HepG2 (cell line): ENCODE results near the gene PCAT6. TPM values are rescaled to one million over a fixed set of nuclear protein-coding genes. Genes with fewer than 3 reads are reported as not detected.

Experiments used
- BRCA1 ChIP-seq: sonication (generic); formaldehyde crosslinking; IDR thresholded peaks from 2 replicates; pipeline ENCODE4 v1.4.0; 2020; ENCODE audit warnings: missing genetic modification reagents
- CTCF ChIP-seq: sonication (generic); formaldehyde crosslinking; IDR thresholded peaks from 2 replicates; pipeline ENCODE4 v1.5.0; 2020; ENCODE audit warnings: mild to moderate bottlenecking, missing genetic modification reagents, moderate library complexity
- HOXA9 ChIP-seq: sonication (generic); formaldehyde crosslinking; IDR thresholded peaks from 2 replicates; pipeline ENCODE4 v1.8.1; 2022; ENCODE audit warnings: missing genetic modification reagents, mild to moderate bottlenecking, moderate library complexity, borderline replicate concordance
- ISX ChIP-seq: sonication (generic); formaldehyde crosslinking; conservative IDR thresholded peaks from 2 replicates; pipeline ENCODE4 v1.5.0; 2020; ENCODE audit warnings: missing genetic modification reagents
- KDM5A ChIP-seq: fragments of 200-600 bp; sonication (generic); IDR thresholded peaks from 2 replicates; pipeline ENCODE4 v1.7.0; 2018; ENCODE audit warnings: antibody characterized with exemption, mild to moderate bottlenecking, low read length, borderline replicate concordance
- MAFK ChIP-seq, 2 experiments: IDR thresholded peaks in 1 of 2; conservative IDR thresholded peaks in 1 of 2; 2 replicates each; pipeline ENCODE4 v1.6.1; 2011; ENCODE audit warnings: improper control_type of control experiment in 2 of 2, low read length in 2 of 2
- MTF2 ChIP-seq: sonication (generic); formaldehyde crosslinking; IDR thresholded peaks from 2 replicates; pipeline ENCODE4 v1.5.0; 2020; ENCODE audit warnings: missing genetic modification reagents, borderline replicate concordance
- MYPOP ChIP-seq: sonication (generic); formaldehyde crosslinking; IDR thresholded peaks from 2 replicates; pipeline ENCODE4 v1.8.1; 2023; ENCODE audit warnings: mild to moderate bottlenecking, moderate library complexity, missing genetic modification reagents
- NFE2L1 ChIP-seq: sonication (generic); formaldehyde crosslinking; IDR thresholded peaks from 2 replicates; pipeline ENCODE4 v1.4.0; 2020; ENCODE audit warnings: missing genetic modification reagents, mild to moderate bottlenecking, borderline replicate concordance
- NFE2L2 ChIP-seq: fragments of 150-350 bp; IDR thresholded peaks from 2 replicates; pipeline ENCODE4 v1.6.1; 2014; ENCODE audit warnings: low read length
- PBX2 ChIP-seq: IDR thresholded peaks from 2 replicates; pipeline ENCODE4 v1.6.1; 2016; ENCODE audit warnings: control low read depth
- PBX3 ChIP-seq: sonication (generic); formaldehyde crosslinking; IDR thresholded peaks from 2 replicates; pipeline ENCODE4 v1.8.1; 2023; ENCODE audit warnings: missing genetic modification reagents, inconsistent platforms, borderline replicate concordance
- TBL1XR1 ChIP-seq: fragments of 150-350 bp; IDR thresholded peaks from 2 replicates; pipeline ENCODE4 v1.6.1; 2014; ENCODE audit warnings: borderline replicate concordance, low read length; ENCODE audit not compliant: partially characterized antibody
- THAP11 ChIP-seq: IDR thresholded peaks from 2 replicates; pipeline ENCODE4 v1.6.1; 2016; ENCODE audit warnings: missing biosample characterization, missing genetic modification reagents
- XRCC5 ChIP-seq: fragments of 200-400 bp; formaldehyde crosslinking; optimal IDR thresholded peaks from 2 replicates; pipeline ENCODE3; 2017; ENCODE audit warnings: mild to moderate bottlenecking, low read length
- ZBTB8A ChIP-seq: sonication (generic); formaldehyde crosslinking; IDR thresholded peaks from 2 replicates; pipeline ENCODE4 v1.4.0; 2020; ENCODE audit warnings: mild to moderate bottlenecking, low read depth, missing genetic modification reagents, borderline replicate concordance
- ZC3H13 ChIP-seq: sonication (generic); formaldehyde crosslinking; IDR thresholded peaks from 2 replicates; pipeline ENCODE4 v1.8.1; 2023; ENCODE audit warnings: mild to moderate bottlenecking, missing genetic modification reagents, moderate library complexity
- ZC3H4 ChIP-seq: sonication (generic); formaldehyde crosslinking; IDR thresholded peaks from 2 replicates; pipeline ENCODE4 v1.4.0; 2020; ENCODE audit warnings: missing genetic modification reagents, borderline replicate concordance
- ZKSCAN5 ChIP-seq: sonication (generic); formaldehyde crosslinking; IDR thresholded peaks from 2 replicates; pipeline ENCODE4 v1.5.1; 2020; ENCODE audit warnings: mild to moderate bottlenecking, missing genetic modification reagents
- ZNF510 ChIP-seq: sonication (generic); formaldehyde crosslinking; IDR thresholded peaks from 2 replicates; pipeline ENCODE4 v1.4.0; 2020; ENCODE audit warnings: low read depth, mild to moderate bottlenecking, missing genetic modification reagents
- ZNF558 ChIP-seq: sonication (generic); formaldehyde crosslinking; IDR thresholded peaks from 2 replicates; pipeline ENCODE4 v1.9.0; 2022; ENCODE audit warnings: mild to moderate bottlenecking, missing genetic modification reagents, borderline replicate concordance
- ZNF652 ChIP-seq: IDR thresholded peaks from 2 replicates; pipeline ENCODE4 v1.6.1; 2016; ENCODE audit warnings: low read depth, borderline replicate concordance
- ZNF713 ChIP-seq: sonication (generic); formaldehyde crosslinking; IDR thresholded peaks from 2 replicates; pipeline ENCODE4 v1.4.0; 2020; ENCODE audit warnings: mild to moderate bottlenecking, missing genetic modification reagents
- ZNF792 ChIP-seq: IDR thresholded peaks from 2 replicates; pipeline ENCODE4 v1.6.1; 2016
- polyA plus RNA-seq, 8 experiments: library from polyadenylated mRNA; depleted of rRNA in 3 of 8; stranded (reverse) in 7 of 8; unstranded in 1 of 8; fragments of >200 nt; fragmentation: Illumina TruSeq in 4 of 8; extraction: Trizol in 4 of 8; gene quantifications; 2 replicates each; pipeline versions ENCODE4 v1.2.1 to v1.2.3, GENCODE V29; 2011 to 2016; ENCODE audit warnings: low read depth in 4 of 8, missing spikeins in 1 of 8, mixed read lengths in 1 of 8; ENCODE audit not compliant: insufficient read depth in 1 of 8
- total RNA-seq, 5 experiments: library from RNA; depleted of rRNA; stranded (reverse); fragments of >200 nt; fragmentation: Illumina TruSeq; extraction: Trizol; gene quantifications; 2 replicates each; pipeline ENCODE4 v1.2.3, GENCODE V29; 2016; ENCODE audit warnings: low read depth in 1 of 5

Gene PCAT6
- total and polyA plus RNA-seq, 2 of the 13 experiments (the other 11 are each of a cell fraction or from before 2014, with no cell fraction given) = 0.60 to 4.4 TPM

GRCh38 chr1:202807926-202808757, 2.6 kb upstream of the PCAT6 start, which contains the start of gene KDM5B (continued):
- TF ChIP-seq ZNF652 (CRISPR knock-in tag) = no peak
- no peak for TF ChIP-seq ZKSCAN5 (CRISPR knock-in tag)
- TF ChIP-seq KDM5A = peak; percentile 34; the same call in 1 of the 2 replicates
- TF ChIP-seq ISX = 0 out of 2 replicates have a peak, but pooled peaks have one; percentile 11
- TF ChIP-seq CTCF (CRISPR knock-in tag) = no peak
- no peak for TF ChIP-seq ZNF510
- TF ChIP-seq ZC3H13 (CRISPR knock-in tag) = peak; percentile 41; the same call in 1 of the 2 replicates
- no peak for TF ChIP-seq MAFK (conservative IDR thresholded peaks at IDR 0.05 in 1 of 2, IDR thresholded peaks at IDR 0.05 in 1 of 2; ENCODE audit: low read length in 2 of 2)
- TF ChIP-seq HOXA9 (CRISPR knock-in tag) = 0 out of 2 replicates have a peak, but pooled peaks have one; percentile 56
- no peak for TF ChIP-seq ZC3H4
- no peak for TF ChIP-seq BRCA1 (CRISPR knock-in tag)
- TF ChIP-seq ZBTB8A (CRISPR knock-in tag) = no peak
- no peak for TF ChIP-seq NFE2L2
- no peak for TF ChIP-seq MTF2 (CRISPR knock-in tag)
- TF ChIP-seq PBX3 (CRISPR knock-in tag) = no peak
- TF ChIP-seq TBL1XR1 = no peak
- peak; percentile 43; the same call in 1 of the 2 replicates for TF ChIP-seq ZNF558 (CRISPR knock-in tag)
- no peak for TF ChIP-seq XRCC5
- TF ChIP-seq MYPOP (CRISPR knock-in tag) = peak; percentile 41; the same call in 1 of the 2 replicates
- no peak for TF ChIP-seq ZNF713
- no peak; the same call in 1 of the 2 replicates for TF ChIP-seq PBX2 (CRISPR knock-in tag)
- TF ChIP-seq ZNF792 (CRISPR knock-in tag) = peak; percentile 81
- TF ChIP-seq THAP11 (CRISPR knock-in tag) = peak; percentile 76; the same call in 1 of the 2 replicates
- no peak for TF ChIP-seq NFE2L1 (CRISPR knock-in tag)
